Breast epithelium (tissue), 3 donors: ENCODE measurements around the gene IL17RD.

Experiments used
- POLR2A ChIP-seq: fragments of 450-650 bp; IDR thresholded peaks from one replicate; pipeline ENCODE4 v1.6.1; 2016; ENCODE audit warnings: antibody characterized with exemption, mild to moderate bottlenecking, moderate library complexity
- TF ChIP-seq, protein P1 (sequence below), 3 donors: fragments of 450-650 bp; IDR thresholded peaks; one replicate each; pipeline ENCODE4 v1.5.1; 2016 to 2017; ENCODE audit warnings: antibody characterized with exemption in 3 of 3, mild to moderate bottlenecking in 3 of 3, moderate library complexity in 3 of 3

DNA sequence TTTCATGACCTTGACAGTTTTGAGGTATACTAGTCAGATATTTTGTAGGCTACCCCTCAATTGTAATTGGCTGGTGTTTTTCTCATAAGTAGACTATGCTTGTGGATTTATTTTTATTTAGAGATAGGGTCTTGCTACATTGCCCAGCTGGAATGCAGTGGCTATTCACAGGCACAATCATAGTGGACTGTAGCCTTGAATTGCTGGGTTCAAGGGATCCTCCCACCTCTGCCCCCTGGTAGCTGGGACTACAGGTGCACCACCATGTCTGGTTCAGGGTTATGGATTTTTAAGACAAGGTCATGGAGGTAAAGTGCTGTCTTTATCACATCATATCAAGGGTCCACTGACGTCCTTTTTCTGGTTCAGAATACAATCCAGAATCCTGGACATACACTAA, 10.9 kb upstream of the IL17RD start:
- TF ChIP-seq POLR2A = no peak
- TF ChIP-seq, protein P1, sequence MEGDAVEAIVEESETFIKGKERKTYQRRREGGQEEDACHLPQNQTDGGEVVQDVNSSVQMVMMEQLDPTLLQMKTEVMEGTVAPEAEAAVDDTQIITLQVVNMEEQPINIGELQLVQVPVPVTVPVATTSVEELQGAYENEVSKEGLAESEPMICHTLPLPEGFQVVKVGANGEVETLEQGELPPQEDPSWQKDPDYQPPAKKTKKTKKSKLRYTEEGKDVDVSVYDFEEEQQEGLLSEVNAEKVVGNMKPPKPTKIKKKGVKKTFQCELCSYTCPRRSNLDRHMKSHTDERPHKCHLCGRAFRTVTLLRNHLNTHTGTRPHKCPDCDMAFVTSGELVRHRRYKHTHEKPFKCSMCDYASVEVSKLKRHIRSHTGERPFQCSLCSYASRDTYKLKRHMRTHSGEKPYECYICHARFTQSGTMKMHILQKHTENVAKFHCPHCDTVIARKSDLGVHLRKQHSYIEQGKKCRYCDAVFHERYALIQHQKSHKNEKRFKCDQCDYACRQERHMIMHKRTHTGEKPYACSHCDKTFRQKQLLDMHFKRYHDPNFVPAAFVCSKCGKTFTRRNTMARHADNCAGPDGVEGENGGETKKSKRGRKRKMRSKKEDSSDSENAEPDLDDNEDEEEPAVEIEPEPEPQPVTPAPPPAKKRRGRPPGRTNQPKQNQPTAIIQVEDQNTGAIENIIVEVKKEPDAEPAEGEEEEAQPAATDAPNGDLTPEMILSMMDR (IDR thresholded peaks at IDR 0.05) = no peak
